ENCODE data around the gene DNAH17. TPM values are rescaled to one million over a fixed set of nuclear protein-coding genes. Genes with fewer than 3 reads are reported as not detected.

Gene DNAH17
- total RNA-seq, 1 donor from 2014 or later = 1.3 TPM

DNA sequence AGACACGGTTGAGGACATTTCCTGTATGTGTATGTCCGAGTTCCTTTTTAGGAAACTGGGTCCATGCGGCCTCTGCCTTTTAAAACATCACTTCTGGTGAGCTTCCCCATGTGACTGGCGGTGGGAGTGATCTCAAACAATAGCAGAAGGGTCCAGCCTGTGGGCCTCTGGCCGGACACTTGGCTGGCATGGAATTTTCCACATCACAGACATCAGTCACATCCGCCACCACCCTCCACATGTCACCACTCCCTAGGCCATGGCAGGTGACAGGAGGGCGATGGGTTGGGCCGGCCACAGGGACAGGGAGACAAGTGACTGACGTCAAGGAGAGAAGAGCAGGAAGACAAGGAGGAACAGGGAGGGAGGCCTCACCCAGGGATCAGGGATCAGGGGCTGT, 83.7 kb downstream of the DNAH17 start:
- no peak for DNase-seq
- peaks cover 21% of the 10 kb centered on the region for H3K4me1 Mint-ChIP-seq (ENCODE audit: low read depth, unreplicated experiment)
- TF ChIP-seq, protein P1, sequence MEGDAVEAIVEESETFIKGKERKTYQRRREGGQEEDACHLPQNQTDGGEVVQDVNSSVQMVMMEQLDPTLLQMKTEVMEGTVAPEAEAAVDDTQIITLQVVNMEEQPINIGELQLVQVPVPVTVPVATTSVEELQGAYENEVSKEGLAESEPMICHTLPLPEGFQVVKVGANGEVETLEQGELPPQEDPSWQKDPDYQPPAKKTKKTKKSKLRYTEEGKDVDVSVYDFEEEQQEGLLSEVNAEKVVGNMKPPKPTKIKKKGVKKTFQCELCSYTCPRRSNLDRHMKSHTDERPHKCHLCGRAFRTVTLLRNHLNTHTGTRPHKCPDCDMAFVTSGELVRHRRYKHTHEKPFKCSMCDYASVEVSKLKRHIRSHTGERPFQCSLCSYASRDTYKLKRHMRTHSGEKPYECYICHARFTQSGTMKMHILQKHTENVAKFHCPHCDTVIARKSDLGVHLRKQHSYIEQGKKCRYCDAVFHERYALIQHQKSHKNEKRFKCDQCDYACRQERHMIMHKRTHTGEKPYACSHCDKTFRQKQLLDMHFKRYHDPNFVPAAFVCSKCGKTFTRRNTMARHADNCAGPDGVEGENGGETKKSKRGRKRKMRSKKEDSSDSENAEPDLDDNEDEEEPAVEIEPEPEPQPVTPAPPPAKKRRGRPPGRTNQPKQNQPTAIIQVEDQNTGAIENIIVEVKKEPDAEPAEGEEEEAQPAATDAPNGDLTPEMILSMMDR (IDR thresholded peaks at IDR 0.05; ENCODE audit: partially characterized antibody, unreplicated experiment) = no peak
- no peak overlapping the region for H3K27ac Mint-ChIP-seq (ENCODE audit: unreplicated experiment)
- H3K4me3 Mint-ChIP-seq (ENCODE audit: unreplicated experiment) = no peak overlapping the region
- H3K27me3 Mint-ChIP-seq (ENCODE audit: unreplicated experiment) = peaks cover 7% of the 10 kb centered on the region
- no peaks in the 10 kb centered on the region for H3K36me3 Mint-ChIP-seq (ENCODE audit: unreplicated experiment)
- H3K9me3 Mint-ChIP-seq (ENCODE audit: unreplicated experiment) = peaks cover 1% of the 10 kb centered on the region

DNA sequence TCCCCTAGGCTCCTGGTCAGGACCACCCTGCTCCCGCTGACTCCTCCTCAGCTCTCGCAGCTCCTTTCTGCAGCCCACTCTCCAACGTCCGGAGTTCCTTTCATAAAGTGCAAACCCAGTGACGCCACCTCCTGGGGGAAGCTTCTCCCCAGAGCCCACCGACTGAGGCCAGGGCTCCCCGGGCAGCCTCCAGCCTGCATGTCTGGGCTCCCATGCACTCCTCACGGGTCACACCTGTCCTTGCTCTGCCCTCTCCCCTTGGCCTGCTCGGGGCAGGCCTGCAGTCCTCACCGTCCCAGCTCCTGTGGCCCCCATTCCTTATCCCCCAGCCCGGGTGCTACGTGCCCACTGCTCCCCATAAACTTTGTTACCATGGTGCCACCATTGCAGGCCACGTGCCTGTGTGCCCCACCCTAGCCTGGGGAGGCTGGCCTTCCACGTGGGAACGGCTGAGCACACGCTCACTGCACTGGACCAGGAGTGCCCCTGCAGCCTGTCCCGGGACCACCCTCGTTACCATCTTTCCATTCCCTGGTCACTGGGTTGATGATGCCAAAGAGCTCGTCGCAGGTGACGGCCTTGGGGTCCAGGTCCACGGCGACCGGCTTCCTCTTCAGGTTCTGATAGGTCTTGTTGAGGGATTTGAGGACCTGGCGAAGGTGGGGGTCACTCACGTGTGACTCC, 84.9 kb downstream of the DNAH17 start:
- no peak overlapping the region for H3K27ac Mint-ChIP-seq (ENCODE audit: unreplicated experiment)
- DNase-seq = no peak
- peaks cover 4% of the 10 kb centered on the region for H3K9me3 Mint-ChIP-seq (ENCODE audit: unreplicated experiment)
- no peaks in the 10 kb centered on the region for H3K36me3 Mint-ChIP-seq (ENCODE audit: unreplicated experiment)
- H3K27me3 Mint-ChIP-seq (ENCODE audit: unreplicated experiment) = peaks cover 7% of the 10 kb centered on the region
- TF ChIP-seq, protein P1 (IDR thresholded peaks at IDR 0.05; ENCODE audit: partially characterized antibody, unreplicated experiment) = no peak
- no peak overlapping the region for H3K4me3 Mint-ChIP-seq (ENCODE audit: unreplicated experiment)
- peaks cover 26% of the 10 kb centered on the region for H3K4me1 Mint-ChIP-seq (ENCODE audit: low read depth, unreplicated experiment)

DNA sequence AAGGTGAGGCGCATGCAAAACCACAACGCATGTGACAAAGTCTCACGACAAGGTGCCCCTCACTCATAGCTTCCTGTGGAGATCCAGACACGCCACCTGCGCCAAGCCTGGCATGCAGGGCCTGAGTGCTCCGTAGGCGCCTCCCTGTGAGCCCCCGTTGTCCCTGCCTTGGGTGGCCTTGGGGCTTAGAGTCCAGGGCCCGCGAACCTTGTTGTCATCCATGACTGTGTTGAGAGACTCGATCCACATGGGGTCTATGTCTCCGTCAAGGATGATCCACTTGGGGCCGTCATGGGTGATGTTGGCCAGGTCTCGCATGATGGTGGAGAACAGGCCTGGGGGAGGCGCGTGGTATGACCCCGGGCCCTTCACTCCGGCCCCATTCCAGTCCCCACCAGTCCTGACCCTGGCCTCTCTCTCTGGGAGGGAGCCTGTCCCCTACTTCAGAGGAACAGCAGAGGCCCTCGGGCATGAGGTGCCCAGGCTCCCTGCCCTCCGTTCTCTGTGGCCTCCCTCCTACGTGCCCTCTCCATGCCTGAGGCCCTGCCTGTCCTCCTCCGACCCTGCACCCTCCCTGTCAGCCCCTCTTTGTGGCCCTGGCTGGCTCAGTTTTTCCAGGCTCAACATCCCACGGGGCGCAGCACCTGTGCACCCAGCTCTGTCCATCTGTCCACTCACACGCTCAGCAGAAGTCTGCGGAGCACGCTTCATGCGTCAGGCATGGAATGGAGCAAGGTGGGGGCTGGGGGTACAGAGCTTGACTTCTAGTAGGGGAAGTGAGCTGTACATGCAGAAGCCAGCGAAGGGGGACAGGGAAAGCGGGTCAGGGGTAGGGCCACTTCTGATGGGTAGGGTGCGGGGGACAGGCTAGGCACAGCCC, 85.7 kb downstream of the DNAH17 start:
- H3K27ac Mint-ChIP-seq (ENCODE audit: unreplicated experiment) = peak overlapping the region; percentile 91
- DNase-seq = peak; percentile 36
- H3K4me1 Mint-ChIP-seq (ENCODE audit: low read depth, unreplicated experiment) = peaks cover 26% of the 10 kb centered on the region
- TF ChIP-seq, protein P1 (IDR thresholded peaks at IDR 0.05; ENCODE audit: partially characterized antibody, unreplicated experiment) = no peak
- peaks cover 8% of the 10 kb centered on the region for H3K9me3 Mint-ChIP-seq (ENCODE audit: unreplicated experiment)
- H3K36me3 Mint-ChIP-seq (ENCODE audit: unreplicated experiment) = no peaks in the 10 kb centered on the region
- no peak overlapping the region for H3K4me3 Mint-ChIP-seq (ENCODE audit: unreplicated experiment)
- peaks cover 7% of the 10 kb centered on the region for H3K27me3 Mint-ChIP-seq (ENCODE audit: unreplicated experiment)

DNA sequence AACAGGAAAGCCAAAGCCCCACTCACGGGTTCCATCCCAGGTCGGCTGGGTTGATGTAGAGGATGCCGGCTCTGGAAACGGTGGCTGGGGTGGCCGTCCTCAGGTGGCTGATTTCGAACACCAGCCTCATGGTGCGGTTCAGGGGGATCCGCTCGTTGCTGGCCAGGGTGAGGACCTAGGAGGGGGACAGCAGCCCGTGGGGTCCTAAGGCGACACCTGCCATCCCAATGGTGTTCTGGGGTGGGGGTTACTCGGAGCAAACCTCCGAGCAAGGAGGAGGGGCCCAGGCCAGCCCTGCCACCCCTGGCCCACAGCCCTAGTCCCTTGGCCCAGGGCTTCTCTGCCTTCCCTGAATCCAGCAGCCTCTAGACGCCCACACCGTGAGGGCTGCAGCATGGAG, 86.5 kb downstream of the DNAH17 start:
- TF ChIP-seq, protein P1 (IDR thresholded peaks at IDR 0.05; ENCODE audit: partially characterized antibody, unreplicated experiment) = no peak
- peaks cover 26% of the 10 kb centered on the region for H3K4me1 Mint-ChIP-seq (ENCODE audit: low read depth, unreplicated experiment)

DNA sequence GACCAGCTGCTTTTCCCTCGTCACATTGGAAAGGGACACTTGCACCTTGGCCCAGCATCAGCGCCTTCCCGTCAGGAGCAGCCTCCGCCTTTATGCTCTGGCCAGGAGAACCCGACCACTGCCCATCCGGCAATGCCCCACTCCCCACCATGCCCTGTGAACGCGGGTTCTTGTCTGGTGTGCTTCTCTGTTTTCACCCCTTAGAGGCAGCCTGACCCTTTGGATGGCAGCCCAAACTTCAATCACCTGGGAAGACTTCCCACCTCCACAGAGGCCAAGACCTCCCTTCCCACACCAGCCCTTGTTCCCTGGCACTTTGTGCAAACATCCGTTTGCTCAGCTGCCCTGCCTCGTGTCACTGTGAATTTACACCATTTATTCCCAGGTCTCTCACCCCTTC, 87.0 kb downstream of the DNAH17 start:
- Mint-ChIP-seq H3K36me3 (ENCODE audit: unreplicated experiment) (no peaks in the 10 kb centered on the region), H3K4me3 (ENCODE audit: unreplicated experiment) (no peak overlapping the region), H3K4me1 (ENCODE audit: low read depth, unreplicated experiment) (peaks cover 26% of the 10 kb centered on the region), H3K9me3 (ENCODE audit: unreplicated experiment) (peaks cover 8% of the 10 kb centered on the region), H3K27me3 (ENCODE audit: unreplicated experiment) (peaks cover 7% of the 10 kb centered on the region), H3K27ac (ENCODE audit: unreplicated experiment) (no peak overlapping the region)
- TF ChIP-seq, protein P1 (IDR thresholded peaks at IDR 0.05; ENCODE audit: partially characterized antibody, unreplicated experiment) = no peak
- DNase-seq = no peak

More for the DNA sequence above, 86.5 kb downstream of the DNAH17 start:
- Mint-ChIP-seq H3K36me3 (ENCODE audit: unreplicated experiment) (no peaks in the 10 kb centered on the region), H3K4me3 (ENCODE audit: unreplicated experiment) (no peak overlapping the region), H3K9me3 (ENCODE audit: unreplicated experiment) (peaks cover 8% of the 10 kb centered on the region), H3K27me3 (ENCODE audit: unreplicated experiment) (peaks cover 7% of the 10 kb centered on the region), H3K27ac (ENCODE audit: unreplicated experiment) (no peak overlapping the region)
- no peak for DNase-seq
